HepG2 (cell line): ENCODE measurements around the gene TEF. TPM values are rescaled to one million over a fixed set of nuclear protein-coding genes. Genes with fewer than 3 reads are reported as not detected.
A peak's percentile ranks its signal among the peaks of the same experiment; 100 is the strongest.

Source experiments
- ARNT2 ChIP-seq: sonication (generic); formaldehyde crosslinking; IDR thresholded peaks from 2 replicates; pipeline ENCODE4 v1.8.0; 2022; ENCODE audit warnings: mild to moderate bottlenecking, low read depth, missing genetic modification reagents, moderate library complexity
- CREBL2 ChIP-seq: sonication (generic); formaldehyde crosslinking; IDR thresholded peaks from 2 replicates; pipeline ENCODE4 v1.8.1; 2023; ENCODE audit warnings: missing genetic modification reagents, mild to moderate bottlenecking, borderline replicate concordance
- EHMT2 ChIP-seq: fragments of 200-600 bp; sonication (generic); IDR thresholded peaks from 2 replicates; pipeline ENCODE4 v1.7.0; 2017; ENCODE audit warnings: antibody characterized with exemption, low read depth, low read length, borderline replicate concordance
- FUBP1 ChIP-seq: sonication (generic); formaldehyde crosslinking; IDR thresholded peaks from 2 replicates; pipeline ENCODE4 v1.5.1; 2020; ENCODE audit warnings: missing genetic modification reagents, mild to moderate bottlenecking, borderline replicate concordance
- JARID2 ChIP-seq: sonication (generic); formaldehyde crosslinking; IDR thresholded peaks from 2 replicates; pipeline ENCODE4 v1.8.1; 2023; ENCODE audit warnings: missing genetic modification reagents, inconsistent platforms; ENCODE audit not compliant: insufficient replicate concordance
- KDM4B ChIP-seq: sonication (generic); formaldehyde crosslinking; IDR thresholded peaks from 2 replicates; pipeline ENCODE4 v1.4.0; 2020; ENCODE audit warnings: missing genetic modification reagents
- KLF6 ChIP-seq: IDR thresholded peaks from 2 replicates; pipeline ENCODE4 v1.8.0; 2016; ENCODE audit warnings: missing biosample characterization, missing genetic modification reagents
- NFIB ChIP-seq: sonication (generic); formaldehyde crosslinking; IDR thresholded peaks from 2 replicates; pipeline ENCODE4 v1.9.0; 2021; ENCODE audit warnings: missing genetic modification reagents, mild to moderate bottlenecking, borderline replicate concordance
- NR0B2 ChIP-seq: sonication (generic); formaldehyde crosslinking; IDR thresholded peaks from 2 replicates; pipeline ENCODE4 v1.4.0; 2020; ENCODE audit warnings: mild to moderate bottlenecking, missing genetic modification reagents
- NR2C2 ChIP-seq: sonication (generic); formaldehyde crosslinking; IDR thresholded peaks from 2 replicates; pipeline ENCODE4 v1.4.0; 2020; ENCODE audit warnings: missing genetic modification reagents, mild to moderate bottlenecking, moderate library complexity, borderline replicate concordance
- RBFOX2 ChIP-seq: fragments of 200-400 bp; formaldehyde crosslinking; IDR thresholded peaks from 2 replicates; pipeline ENCODE4 v1.6.1; 2017; ENCODE audit warnings: low read depth, mild to moderate bottlenecking, low read length
- RNF2 ChIP-seq: fragments of 450-650 bp; conservative IDR thresholded peaks from 2 replicates; pipeline ENCODE4 v1.6.1; 2016; ENCODE audit warnings: low read depth
- ZBTB2 ChIP-seq: sonication (generic); formaldehyde crosslinking; IDR thresholded peaks from 2 replicates; pipeline ENCODE4 v1.8.0; 2022; ENCODE audit warnings: low read depth, missing genetic modification reagents
- ZNF235 ChIP-seq: sonication (generic); formaldehyde crosslinking; IDR thresholded peaks from 2 replicates; pipeline ENCODE4 v1.8.1; 2023; ENCODE audit warnings: mild to moderate bottlenecking, missing genetic modification reagents, borderline replicate concordance
- ZNF263 ChIP-seq: sonication (generic); formaldehyde crosslinking; IDR thresholded peaks from 2 replicates; pipeline ENCODE4 v1.4.0; 2020; ENCODE audit warnings: missing genetic modification reagents
- ZNF724P ChIP-seq: sonication (generic); formaldehyde crosslinking; IDR thresholded peaks from 2 replicates; pipeline ENCODE4 v1.8.0; 2022; ENCODE audit warnings: missing genetic modification reagents, borderline replicate concordance
- ZNF775 ChIP-seq: sonication (generic); formaldehyde crosslinking; IDR thresholded peaks from 2 replicates; pipeline ENCODE4 v1.4.0; 2020; ENCODE audit warnings: missing genetic modification reagents, mild to moderate bottlenecking, moderate library complexity, borderline replicate concordance
- polyA plus RNA-seq, 8 experiments: library from polyadenylated mRNA; depleted of rRNA in 3 of 8; stranded (reverse) in 7 of 8; unstranded in 1 of 8; fragments of >200 nt; fragmentation: Illumina TruSeq in 4 of 8; extraction: Trizol in 4 of 8; gene quantifications; 2 replicates each; pipeline versions ENCODE4 v1.2.1 to v1.2.3, GENCODE V29; 2011 to 2016; ENCODE audit warnings: low read depth in 4 of 8, missing spikeins in 1 of 8, mixed read lengths in 1 of 8; ENCODE audit not compliant: insufficient read depth in 1 of 8
- total RNA-seq, 5 experiments: library from RNA; depleted of rRNA; stranded (reverse); fragments of >200 nt; fragmentation: Illumina TruSeq; extraction: Trizol; gene quantifications; 2 replicates each; pipeline ENCODE4 v1.2.3, GENCODE V29; 2016; ENCODE audit warnings: low read depth in 1 of 5
- TF ChIP-seq, protein P1 (sequence below): sonication (generic); formaldehyde crosslinking; IDR thresholded peaks from 2 replicates; pipeline ENCODE4 v1.8.0; 2023; ENCODE audit warnings: mild to moderate bottlenecking, missing genetic modification reagents
- TF ChIP-seq, protein P2 (sequence below): sonication (generic); formaldehyde crosslinking; IDR thresholded peaks from 2 replicates; pipeline ENCODE4 v1.5.0; 2020; ENCODE audit warnings: missing genetic modification reagents

The TEF gene
- total and polyA plus RNA-seq, 2 of the 13 experiments (the other 11 are each of a cell fraction or from before 2014, with no cell fraction given), result 7.6 to 11.2 TPM

- TF ChIP-seq FUBP1 (CRISPR knock-in tag) (no peak), KDM4B (0 out of 2 replicates have a peak, but pooled peaks have one; percentile 22), ZNF775 (CRISPR knock-in tag) (no peak), EHMT2 (no peak), ZNF263 (no peak), CREBL2 (CRISPR knock-in tag) (no peak), NFIB (CRISPR knock-in tag) (no peak), RBFOX2 (no peak), ZBTB2 (no peak), ZNF235 (CRISPR knock-in tag) (no peak), ZNF724P (CRISPR knock-in tag) (no peak), JARID2 (CRISPR knock-in tag) (no peak), KLF6 (0 out of 2 replicates have a peak, but pooled peaks have one; percentile 34), NR0B2 (CRISPR knock-in tag) (no peak), ARNT2 (CRISPR knock-in tag) (no peak), NR2C2 (CRISPR knock-in tag) (peak; percentile 72; the same call in 1 of the 2 replicates), RNF2 (no peak)
- TF ChIP-seq, protein P1, sequence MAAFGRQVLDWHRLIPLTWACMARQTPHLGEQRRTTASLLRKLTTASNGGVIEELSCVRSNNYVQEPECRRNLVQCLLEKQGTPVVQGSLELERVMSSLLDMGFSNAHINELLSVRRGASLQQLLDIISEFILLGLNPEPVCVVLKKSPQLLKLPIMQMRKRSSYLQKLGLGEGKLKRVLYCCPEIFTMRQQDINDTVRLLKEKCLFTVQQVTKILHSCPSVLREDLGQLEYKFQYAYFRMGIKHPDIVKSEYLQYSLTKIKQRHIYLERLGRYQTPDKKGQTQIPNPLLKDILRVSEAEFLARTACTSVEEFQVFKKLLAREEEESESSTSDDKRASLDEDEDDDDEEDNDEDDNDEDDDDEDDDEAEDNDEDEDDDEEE (CRISPR knock-in tag), result no peak; the same call in 1 of the 2 replicates
- TF ChIP-seq, protein P2, sequence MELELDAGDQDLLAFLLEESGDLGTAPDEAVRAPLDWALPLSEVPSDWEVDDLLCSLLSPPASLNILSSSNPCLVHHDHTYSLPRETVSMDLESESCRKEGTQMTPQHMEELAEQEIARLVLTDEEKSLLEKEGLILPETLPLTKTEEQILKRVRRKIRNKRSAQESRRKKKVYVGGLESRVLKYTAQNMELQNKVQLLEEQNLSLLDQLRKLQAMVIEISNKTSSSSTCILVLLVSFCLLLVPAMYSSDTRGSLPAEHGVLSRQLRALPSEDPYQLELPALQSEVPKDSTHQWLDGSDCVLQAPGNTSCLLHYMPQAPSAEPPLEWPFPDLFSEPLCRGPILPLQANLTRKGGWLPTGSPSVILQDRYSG, result no peak
Observed at GRCh38 chr22:41448189-41448808, 66.6 kb downstream of the TEF start (continued).
